Measurements from ENCODE around the gene MCCC2. TPM values are rescaled to one million over a fixed set of nuclear protein-coding genes. Genes with fewer than 3 reads are reported as not detected.

Gene MCCC2
- total RNA-seq, 1 experiment from 2014 or later, result 32.2 TPM

GRCh38 chr5:71697967-71698366, 110.8 kb downstream of the MCCC2 start:
- no peaks in the 10 kb centered on the region for H3K9me2 ChIP-seq (replicated peaks; ENCODE audit: low read length)
- ATAC-seq (no peak), DNase-seq (no peak)
- H3K27ac ChIP-seq (ENCODE audit: low read length), result no peak overlapping the region
- H3K4me3 ChIP-seq (ENCODE audit: low read length), result no peak overlapping the region
- intact Hi-C loops (cut with micrococcal nuclease), result no loop called here
- no peaks in the 10 kb centered on the region for H3K27me3 ChIP-seq (ENCODE audit: low read length)
- no peaks in the 10 kb centered on the region for H3K79me2 ChIP-seq (ENCODE audit: low read length)
- no peak overlapping the region for H3K9ac ChIP-seq (ENCODE audit: low read length)
- no peaks in the 10 kb centered on the region for H4K20me1 ChIP-seq (ENCODE audit: low read length)
- no peak for TF ChIP-seq EZH2 (IDR thresholded peaks at IDR 0.05; ENCODE audit: low read length, unreplicated experiment)
- no peak for TF ChIP-seq EZH2phosphoT487 (IDR thresholded peaks at IDR 0.05; ENCODE audit: borderline replicate concordance, low read length)
- TF ChIP-seq, protein P1, sequence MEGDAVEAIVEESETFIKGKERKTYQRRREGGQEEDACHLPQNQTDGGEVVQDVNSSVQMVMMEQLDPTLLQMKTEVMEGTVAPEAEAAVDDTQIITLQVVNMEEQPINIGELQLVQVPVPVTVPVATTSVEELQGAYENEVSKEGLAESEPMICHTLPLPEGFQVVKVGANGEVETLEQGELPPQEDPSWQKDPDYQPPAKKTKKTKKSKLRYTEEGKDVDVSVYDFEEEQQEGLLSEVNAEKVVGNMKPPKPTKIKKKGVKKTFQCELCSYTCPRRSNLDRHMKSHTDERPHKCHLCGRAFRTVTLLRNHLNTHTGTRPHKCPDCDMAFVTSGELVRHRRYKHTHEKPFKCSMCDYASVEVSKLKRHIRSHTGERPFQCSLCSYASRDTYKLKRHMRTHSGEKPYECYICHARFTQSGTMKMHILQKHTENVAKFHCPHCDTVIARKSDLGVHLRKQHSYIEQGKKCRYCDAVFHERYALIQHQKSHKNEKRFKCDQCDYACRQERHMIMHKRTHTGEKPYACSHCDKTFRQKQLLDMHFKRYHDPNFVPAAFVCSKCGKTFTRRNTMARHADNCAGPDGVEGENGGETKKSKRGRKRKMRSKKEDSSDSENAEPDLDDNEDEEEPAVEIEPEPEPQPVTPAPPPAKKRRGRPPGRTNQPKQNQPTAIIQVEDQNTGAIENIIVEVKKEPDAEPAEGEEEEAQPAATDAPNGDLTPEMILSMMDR (conservative IDR thresholded peaks at IDR 0.05; ENCODE audit: low read depth, low read length), result peak; percentile 58
- no peaks in the 10 kb centered on the region for H3K9me3 ChIP-seq (ENCODE audit: low read length)
- ChIA-PET CTCF (no interaction called here), POLR2A (ENCODE audit: unreplicated experiment) (no interaction called here)
- no peaks in the 10 kb centered on the region for H3F3A ChIP-seq (ENCODE audit: low read length, unreplicated experiment)
- no peaks in the 10 kb centered on the region for H3K4me1 ChIP-seq (ENCODE audit: insufficient read depth, low read length)
- H3K36me3 ChIP-seq (ENCODE audit: low read depth, low read length), result no peaks in the 10 kb centered on the region
- no peak overlapping the region for H2AFZ ChIP-seq (ENCODE audit: low read length)
- BruUV-seq (replicated peaks), result no TSS peak
- H3K4me2 ChIP-seq (ENCODE audit: low read length), result no peak overlapping the region

DNA sequence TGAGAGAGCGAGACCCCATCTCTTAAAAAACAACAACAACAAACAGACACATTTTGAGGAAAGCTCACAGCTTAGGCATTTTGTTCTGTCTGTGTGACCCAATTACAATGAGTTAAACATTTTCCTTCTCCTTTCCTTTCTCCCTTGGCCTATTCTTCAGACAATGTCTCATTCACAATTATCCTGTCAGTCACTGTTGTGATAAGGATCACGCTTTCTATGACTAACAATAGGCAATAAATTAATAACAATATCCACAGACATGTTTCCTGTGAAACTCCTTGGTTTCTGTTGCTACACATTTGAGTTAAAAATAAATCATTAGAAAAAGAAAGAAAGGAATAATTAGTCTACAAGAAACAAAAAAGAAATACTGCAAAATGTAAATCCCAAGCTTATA, 112.1 kb downstream of the MCCC2 start:
- CTCF ChIA-PET, result no interaction called here
- BruUV-seq (replicated peaks), result no TSS peak
- POLR2A ChIA-PET (ENCODE audit: unreplicated experiment), result no interaction called here
- Histone ChIP-seq H3K4me1 (ENCODE audit: insufficient read depth, low read length) (no peaks in the 10 kb centered on the region), H3K27ac (ENCODE audit: low read length) (no peak overlapping the region), H3K36me3 (ENCODE audit: low read depth, low read length) (no peaks in the 10 kb centered on the region), H3K9ac (ENCODE audit: low read length) (no peak overlapping the region), H4K20me1 (ENCODE audit: low read length) (no peaks in the 10 kb centered on the region), H3K4me3 (ENCODE audit: low read length) (no peak overlapping the region), H3F3A (ENCODE audit: low read length, unreplicated experiment) (no peaks in the 10 kb centered on the region), H2AFZ (ENCODE audit: low read length) (no peak overlapping the region), H3K4me2 (ENCODE audit: low read length) (no peak overlapping the region), H3K79me2 (ENCODE audit: low read length) (no peaks in the 10 kb centered on the region), H3K9me3 (ENCODE audit: low read length) (no peaks in the 10 kb centered on the region), H3K27me3 (ENCODE audit: low read length) (no peaks in the 10 kb centered on the region), H3K9me2 (replicated peaks; ENCODE audit: low read length) (no peaks in the 10 kb centered on the region)
- DNase-seq (peak; percentile 6), ATAC-seq (no peak)
- TF ChIP-seq EZH2 (IDR thresholded peaks at IDR 0.05; ENCODE audit: low read length, unreplicated experiment) (no peak), EZH2phosphoT487 (IDR thresholded peaks at IDR 0.05; ENCODE audit: borderline replicate concordance, low read length) (no peak)
- TF ChIP-seq, protein P1 (conservative IDR thresholded peaks at IDR 0.05; ENCODE audit: low read depth, low read length), result no peak
- intact Hi-C loops (cut with micrococcal nuclease), result no loop called here

DNA sequence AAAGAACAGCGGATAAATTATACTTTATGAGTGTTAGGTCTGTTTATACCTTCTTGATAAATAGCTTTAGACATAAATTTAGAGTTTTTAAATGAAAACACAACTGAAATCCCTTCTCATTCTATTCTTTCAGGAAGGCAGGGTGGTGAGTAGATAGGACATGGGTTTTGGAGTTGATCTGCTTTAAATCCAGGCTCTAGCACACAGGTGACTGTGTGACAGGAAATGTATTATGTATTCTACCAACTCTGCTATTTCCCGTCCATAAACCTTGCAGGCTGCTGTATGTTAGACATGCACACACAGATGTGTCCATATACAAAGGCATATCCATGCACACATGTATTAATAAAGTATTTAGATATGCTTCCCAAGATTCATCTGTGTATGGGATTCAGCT, 112.6 kb downstream of the MCCC2 start:
- Histone ChIP-seq H3K4me1 (ENCODE audit: insufficient read depth, low read length) (no peaks in the 10 kb centered on the region), H3K9me3 (ENCODE audit: low read length) (no peaks in the 10 kb centered on the region), H3K36me3 (ENCODE audit: low read depth, low read length) (no peaks in the 10 kb centered on the region), H3K4me3 (ENCODE audit: low read length) (no peak overlapping the region), H3K79me2 (ENCODE audit: low read length) (no peaks in the 10 kb centered on the region), H2AFZ (ENCODE audit: low read length) (no peak overlapping the region), H3K4me2 (ENCODE audit: low read length) (no peak overlapping the region), H4K20me1 (ENCODE audit: low read length) (no peaks in the 10 kb centered on the region), H3F3A (ENCODE audit: low read length, unreplicated experiment) (no peaks in the 10 kb centered on the region), H3K9ac (ENCODE audit: low read length) (no peak overlapping the region), H3K9me2 (replicated peaks; ENCODE audit: low read length) (no peaks in the 10 kb centered on the region), H3K27ac (ENCODE audit: low read length) (no peak overlapping the region), H3K27me3 (ENCODE audit: low read length) (peaks cover 1% of the 10 kb centered on the region; the same call in 1 of the 2 replicates)
- no TSS peak for BruUV-seq (replicated peaks)
- POLR2A ChIA-PET (ENCODE audit: unreplicated experiment), result no interaction called here
- ATAC-seq, result no peak
- no peak for DNase-seq
- no peak for TF ChIP-seq EZH2phosphoT487 (IDR thresholded peaks at IDR 0.05; ENCODE audit: borderline replicate concordance, low read length)
- no peak for TF ChIP-seq EZH2 (IDR thresholded peaks at IDR 0.05; ENCODE audit: low read length, unreplicated experiment)
- TF ChIP-seq, protein P1 (conservative IDR thresholded peaks at IDR 0.05; ENCODE audit: low read depth, low read length), result no peak
- CTCF ChIA-PET, result no interaction called here
- intact Hi-C loops (cut with micrococcal nuclease), result no loop called here
